Skin of body (tissue), 2 donors: Measurements from ENCODE around the gene PPARA. TPM values are rescaled to one million over a fixed set of nuclear protein-coding genes. Genes with fewer than 3 reads are reported as not detected.
"Not testable (repeated sequence)": the region's sequence is repeated elsewhere in the genome, so short reads cannot be mapped to it uniquely, and the experiment has no call there.

Source experiments
- DNase-seq: peaks from one replicate; lab custom pipeline; 2025; lab: John Stamatoyannopoulos, UW
- total RNA-seq: library from RNA; depleted of rRNA; stranded (reverse); fragments of >200 nt; gene quantifications from one replicate; pipeline ENCODE4 v1.2.3, GENCODE V29; 2014

The PPARA gene
- total RNA-seq, 1 donor from 2014 or later = 24.2 TPM

DNA sequence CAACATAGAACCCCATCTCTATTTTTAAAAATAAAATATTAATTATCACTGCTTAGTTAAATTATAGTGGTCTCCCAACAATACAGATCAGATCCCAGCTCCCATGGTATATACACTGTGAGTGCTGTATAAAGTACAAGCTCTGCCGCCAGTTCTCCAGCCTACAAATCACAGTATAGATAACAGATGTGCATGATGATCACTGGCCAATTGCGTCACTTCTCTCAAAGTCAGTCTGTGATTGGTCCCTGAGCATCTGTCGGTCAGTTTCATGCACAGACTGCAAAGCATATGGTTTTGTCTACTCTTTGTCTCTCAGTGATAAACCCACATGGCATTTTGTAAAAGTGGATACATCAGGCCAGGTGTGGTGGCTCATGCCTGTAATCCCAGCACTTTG lies 15.7 kb downstream of the PPARA start:
- DNase-seq = no peak

DNA sequence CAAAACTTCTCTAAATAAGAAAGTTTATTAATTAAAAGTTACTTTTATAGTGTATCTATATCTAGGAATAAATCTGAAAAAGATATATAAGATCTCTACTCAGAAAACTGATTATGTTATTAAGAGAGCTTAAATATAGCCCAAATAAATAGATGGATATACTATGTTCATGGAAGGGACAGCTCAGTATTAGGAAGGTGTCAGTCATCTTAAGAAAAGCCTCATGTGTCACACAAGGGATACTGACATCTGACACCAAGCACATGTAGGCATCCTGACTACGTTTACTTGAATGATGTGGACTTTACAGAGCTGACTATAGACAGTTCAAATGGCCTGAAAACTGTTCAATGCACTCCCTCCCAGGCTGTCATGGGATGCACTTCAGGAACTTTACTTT lies 19.3 kb downstream of the PPARA start:
- DNase-seq = no peak

DNA sequence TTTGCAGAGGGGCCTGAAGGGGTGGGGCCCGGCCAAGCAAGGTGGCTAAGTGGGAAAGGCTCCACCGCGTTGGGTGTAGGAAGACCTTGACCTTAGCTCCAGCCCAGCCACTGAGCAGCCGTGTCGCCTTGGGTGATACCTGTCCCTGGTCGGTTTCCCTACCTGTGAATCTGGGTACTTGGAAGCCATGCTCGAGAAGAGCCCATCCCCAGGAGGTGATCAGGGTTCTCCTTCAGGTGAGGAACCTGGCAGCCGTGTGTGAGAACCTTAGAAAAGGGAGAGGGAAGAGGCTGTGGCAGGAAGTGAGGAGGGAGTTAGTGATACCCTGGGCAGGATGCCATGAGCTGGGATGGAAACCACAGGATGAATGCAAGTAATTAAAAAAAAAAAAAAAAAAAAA lies 21.6 kb downstream of the PPARA start:
- no peak for DNase-seq

DNA sequence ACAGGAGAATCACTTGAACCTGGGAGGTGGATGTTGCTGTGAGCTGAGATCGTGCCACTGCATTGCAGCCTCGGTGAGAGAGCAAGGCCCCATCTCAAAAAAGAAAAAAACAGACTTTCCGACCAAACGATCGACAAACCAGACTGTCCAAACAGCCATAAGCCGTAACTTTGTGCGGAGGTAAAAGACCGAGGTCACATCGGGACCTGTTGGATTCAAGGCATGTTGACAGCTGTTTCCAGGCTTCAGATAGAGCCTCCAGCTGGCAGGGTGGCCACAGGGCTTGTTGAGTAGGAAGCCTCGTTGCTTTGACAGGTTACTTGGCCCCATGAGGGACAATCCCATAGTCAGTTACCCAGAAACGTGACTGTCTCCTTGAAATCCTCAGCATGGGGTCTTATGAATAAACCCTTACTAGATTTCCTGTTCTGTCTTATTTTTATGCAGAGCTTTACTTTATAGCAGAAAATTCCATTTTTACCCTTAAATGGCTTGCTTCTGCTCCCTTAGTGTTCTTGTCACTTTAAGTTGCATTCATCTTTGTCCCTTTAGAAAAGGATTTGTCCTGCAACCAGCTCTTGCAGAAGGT lies 22.3 kb downstream of the PPARA start:
- no peak for DNase-seq

DNA sequence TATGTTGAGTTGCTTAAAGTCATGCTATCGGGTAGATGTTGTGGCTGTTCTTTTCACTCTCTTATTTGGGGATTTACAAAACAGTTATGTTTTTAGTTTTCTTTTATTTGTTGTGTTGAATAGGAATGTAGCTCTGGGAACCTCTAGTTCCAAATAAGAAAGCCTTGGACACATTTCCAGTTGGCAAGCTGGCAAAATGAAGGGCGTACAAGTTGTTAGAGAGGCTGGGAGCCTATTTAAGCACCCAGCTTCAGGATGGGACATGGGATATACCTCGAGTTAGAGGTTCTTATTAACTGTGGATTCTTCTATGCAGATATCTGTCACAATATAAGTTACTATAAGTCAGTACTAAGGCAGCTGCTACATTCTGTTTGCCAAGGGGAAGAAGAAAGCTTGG lies 22.8 kb downstream of the PPARA start:
- DNase-seq = no peak

DNA sequence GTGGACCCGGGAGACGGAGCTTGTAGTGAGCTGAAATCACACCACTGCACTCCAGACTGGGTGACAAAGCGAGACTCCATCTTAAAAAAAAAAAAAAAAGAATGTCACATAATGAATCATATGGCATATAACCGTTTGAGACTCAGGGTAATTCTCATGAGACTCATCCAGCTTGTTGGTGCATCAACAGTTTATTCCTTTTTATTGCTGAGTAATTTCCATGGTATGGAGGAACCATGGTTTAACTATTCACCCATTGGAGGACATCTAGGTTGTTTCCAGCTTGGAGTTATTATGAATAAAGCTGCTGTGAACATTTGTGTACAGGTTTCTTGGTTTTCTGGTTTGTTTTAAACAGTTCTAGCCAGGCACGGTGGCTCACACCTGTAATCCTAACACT lies 25.3 kb downstream of the PPARA start:
- no peak for DNase-seq

DNA sequence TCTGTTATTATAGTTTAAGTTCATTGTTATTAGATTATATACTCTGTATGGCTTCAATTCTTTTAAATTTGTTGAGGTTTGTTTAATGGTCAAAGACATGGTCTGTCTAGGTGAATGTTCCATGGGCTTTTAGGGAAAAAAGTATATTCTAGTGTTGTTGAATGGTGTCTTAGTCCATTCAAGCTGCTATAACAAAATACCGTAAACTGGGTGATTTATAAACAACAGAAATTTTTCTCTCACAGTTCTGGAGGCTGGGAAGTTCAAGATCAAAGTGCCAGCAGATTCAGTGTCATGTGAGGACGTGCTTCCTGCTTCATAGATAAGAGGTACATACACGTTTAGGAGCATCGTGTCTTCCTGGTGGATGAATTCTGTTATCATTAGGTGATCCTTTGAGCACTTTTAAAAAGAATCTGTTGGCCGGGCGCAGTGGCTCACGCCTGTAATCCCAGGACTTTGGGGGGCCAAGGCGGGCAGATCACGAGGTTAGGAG lies 26.2 kb downstream of the PPARA start:
- no peak for DNase-seq

DNA sequence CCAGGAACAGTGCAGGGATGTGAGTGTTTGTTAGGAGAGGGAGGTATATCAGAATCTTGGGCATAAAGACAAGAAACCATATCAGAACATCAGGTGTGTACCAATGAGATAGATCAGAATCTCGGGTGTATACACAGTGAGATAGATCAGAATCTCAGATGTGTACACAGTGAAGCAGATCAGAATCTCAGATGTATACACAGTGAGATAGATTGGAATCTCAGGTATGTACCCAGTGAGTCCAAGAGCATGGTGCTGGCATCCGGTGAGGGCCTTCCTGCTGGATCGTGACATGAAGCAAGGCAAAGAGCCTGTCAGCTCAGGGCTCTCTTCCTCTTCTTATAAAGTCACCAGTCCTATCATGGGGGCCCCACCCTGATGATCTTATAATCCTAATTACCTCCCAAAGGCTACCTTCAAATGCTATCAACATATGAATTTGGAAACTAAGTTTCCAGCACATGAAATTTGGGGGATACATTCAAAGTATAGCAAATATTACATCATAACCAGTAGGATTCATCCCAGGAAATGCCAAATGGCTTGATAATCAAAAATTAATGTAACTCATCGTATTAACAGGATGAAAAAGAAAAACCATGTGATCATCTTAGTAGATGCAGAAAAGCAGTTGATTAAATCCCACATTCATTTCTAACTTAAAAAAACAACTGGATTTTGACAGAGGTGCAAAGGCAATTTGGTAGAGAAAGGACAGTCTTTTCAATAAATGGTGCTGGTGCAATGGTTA lies 28.6 kb downstream of the PPARA start:
- no peak for DNase-seq

DNA sequence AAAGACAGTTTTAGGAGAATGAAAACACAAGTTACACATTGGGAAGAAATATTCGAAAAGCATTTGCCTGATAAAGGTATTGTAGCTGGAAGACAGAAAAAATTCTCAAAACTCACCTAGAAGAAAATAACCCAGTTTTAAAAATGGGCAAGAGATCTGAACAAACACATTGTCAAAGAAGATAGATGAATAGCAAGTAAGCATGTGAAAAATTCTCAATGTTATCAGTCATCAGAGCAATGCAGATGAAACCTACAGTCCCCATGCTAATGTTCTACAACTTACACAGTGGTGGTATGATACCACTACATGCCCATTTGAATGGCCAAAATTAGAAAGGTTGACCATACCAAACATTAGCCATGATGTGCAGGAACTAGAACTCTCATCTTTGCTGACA lies 29.4 kb downstream of the PPARA start:
- no peak for DNase-seq

DNA sequence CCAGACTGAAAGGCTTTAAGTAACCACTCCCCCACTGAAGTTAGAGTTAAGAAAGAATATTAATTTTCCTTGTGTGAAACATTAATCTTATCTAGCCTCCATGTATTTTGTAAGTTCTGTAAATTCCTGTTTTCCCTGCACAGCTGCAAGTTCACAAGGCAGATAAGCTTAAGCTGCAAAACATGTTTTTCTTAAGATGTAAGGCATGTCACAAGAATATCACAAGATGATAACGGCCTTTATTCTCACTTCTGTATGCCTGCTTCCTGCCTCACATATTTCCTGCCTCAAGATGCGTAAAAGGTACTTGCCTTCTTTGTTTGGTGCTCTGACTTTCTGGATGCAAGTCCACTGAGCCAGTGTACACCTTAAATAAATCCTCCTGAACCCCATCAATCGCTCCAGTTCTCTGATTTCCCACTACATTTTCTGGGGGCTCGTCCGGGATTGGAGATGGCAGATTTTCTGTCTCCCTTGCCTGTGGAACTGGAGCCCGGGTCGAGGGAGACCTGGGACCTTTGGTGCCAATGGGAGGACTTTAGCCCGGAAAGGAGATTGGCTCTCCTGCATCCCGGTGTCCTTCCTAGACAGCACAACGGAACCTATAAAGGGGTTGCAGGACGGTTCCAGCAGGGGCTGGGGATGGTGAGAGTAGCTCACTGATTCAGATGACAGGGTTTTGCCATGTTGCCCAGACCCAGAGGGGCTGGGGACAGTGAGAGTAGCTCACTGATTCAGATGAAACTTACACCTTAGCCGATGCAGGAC lies 30.2 kb downstream of the PPARA start:
- no peak for DNase-seq

DNA sequence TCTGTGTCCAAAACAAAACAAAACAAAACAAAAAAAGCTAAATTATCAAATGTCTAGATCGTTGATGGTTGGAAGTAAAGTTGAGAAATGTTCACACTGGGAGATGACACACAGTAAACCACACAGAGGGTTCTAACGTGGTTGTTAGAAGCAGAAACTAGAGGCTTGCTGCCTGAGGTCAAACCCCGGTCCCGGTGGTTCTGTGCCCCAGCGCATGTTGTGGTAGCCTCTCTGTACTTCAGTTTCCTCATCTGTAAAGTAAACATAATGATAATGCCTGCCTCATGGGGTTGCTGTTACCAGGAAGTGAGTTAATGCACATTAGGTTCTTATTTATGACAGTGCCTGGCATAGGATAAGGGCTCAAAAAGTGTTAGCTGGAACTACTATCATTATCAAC lies 33.4 kb downstream of the PPARA start:
- no peak for DNase-seq

DNA sequence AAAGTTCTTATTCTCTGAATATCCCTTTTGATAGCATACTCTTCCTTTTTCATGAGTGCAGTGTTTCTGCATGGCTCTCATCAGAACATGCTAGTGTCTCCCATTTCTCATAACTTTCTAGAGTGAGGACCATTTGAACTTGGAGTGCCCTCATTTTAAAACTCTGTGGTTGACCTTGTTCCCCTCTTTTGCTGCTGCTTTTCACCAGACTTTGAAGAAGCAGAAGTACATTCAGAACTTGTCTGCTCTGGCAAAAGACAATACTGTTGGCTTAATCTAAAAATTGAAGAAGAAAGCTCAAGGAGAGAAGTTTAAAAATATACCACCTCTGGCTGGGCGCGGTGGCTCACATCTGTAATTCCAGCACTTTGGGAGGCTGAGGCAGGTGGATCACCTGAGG lies 35.0 kb downstream of the PPARA start:
- DNase-seq = no peak

DNA sequence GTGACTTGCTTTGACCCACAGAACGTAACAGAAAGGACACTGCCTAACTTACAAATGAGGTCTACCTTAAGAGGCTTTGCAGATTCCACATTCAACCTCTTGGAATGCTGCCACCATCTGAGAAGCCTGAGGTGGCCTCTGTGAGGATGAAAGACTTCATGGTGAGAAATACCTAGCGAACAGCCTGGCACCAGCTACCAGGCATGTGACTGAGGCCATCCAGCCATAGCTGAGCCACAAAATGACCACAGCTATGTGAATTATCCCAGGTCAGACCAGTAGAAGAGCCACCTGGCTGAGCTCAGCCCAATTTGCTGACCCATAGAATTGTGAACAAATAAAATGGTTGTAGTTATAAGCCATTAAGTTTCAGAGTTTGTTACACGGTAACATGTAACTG lies 37.5 kb downstream of the PPARA start:
- DNase-seq = no peak

DNA sequence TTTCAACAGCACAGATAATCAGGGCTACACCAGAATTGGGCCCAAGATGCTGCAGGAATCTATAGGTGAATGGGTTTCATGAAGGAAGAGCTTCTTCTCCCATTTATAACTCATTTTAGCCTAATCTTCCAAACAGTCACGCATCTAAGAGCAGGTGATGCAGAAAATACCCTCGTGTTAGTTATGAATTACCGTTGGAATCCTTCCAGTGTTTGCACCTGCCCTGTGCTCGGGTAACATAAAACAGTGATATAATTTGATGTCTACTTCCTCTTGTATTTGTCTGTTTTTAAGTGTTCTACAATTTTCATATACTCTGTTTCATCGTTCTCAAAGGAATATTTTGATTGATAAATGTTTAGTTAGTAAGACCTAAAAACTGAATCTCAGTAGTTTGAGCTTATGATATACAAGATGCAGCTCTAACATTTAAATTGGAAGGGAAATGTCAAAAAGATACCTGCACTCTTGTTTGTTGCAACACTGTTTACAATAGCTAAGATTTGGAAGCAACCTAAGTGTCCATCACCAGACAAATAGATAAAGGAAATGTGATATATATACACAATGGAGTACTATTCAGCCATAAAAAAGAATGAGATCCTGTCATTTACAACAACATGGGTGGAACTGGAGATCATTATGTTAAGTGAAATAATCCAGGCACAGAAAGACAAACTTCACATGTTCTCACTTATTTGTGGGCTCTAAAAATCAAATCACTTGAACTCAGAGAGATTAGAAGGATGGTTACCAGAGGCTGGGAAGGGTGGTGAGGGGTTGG lies 42.1 kb downstream of the PPARA start:
- DNase-seq = no peak

DNA sequence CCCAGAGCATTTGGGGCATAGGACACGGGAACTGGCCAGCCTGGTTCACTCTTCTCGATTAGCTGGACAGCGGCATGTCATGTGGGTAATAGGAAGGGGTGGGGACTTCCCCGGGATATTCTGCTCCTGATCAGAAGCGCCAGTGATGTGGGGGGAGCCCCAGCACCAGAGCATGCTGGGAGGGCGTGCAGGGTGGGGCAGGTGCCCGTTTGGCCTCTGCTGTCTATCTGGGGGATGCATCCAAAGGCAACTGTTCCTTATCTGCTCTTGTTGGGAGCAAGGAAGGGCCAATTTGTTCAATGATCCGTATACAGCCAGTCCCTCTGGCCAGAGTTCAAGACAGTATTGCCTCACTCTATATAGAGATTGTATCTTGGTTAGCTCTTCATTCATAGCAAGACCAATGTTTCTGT lies 43.6 kb downstream of the PPARA start:
- no peak for DNase-seq

DNA sequence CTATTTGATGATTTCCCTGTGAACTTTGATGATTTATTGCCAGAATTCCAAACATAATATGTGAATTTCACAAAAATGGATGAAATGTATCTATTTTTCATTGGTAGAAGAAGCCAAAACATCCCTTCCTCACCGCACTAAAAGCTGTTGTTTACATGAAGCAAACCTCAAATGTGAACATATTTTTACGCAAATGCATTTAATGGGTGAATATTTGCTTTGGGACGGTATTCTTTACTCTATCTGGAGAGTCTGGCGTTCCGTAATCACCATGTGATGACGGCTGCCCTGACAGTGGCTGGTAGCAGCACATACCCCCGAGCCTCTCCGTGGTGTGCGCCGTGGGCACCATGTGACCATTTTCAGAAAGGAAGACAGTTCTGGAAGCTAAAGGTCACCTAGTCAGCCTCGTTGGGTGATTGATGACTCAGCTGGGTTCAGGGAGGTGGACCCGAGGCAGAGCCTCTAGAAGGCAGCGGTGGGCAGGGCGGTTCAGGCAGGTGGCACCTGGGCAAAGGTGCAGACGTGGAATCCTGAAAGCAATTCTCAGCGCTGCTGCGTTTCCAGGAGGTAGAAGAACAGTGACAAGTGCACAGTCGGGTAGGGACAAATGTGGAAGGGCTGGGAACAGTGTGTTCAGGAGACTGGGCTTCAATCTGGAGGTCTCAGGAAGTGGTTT lies 45.3 kb downstream of the PPARA start:
- no peak for DNase-seq

DNA sequence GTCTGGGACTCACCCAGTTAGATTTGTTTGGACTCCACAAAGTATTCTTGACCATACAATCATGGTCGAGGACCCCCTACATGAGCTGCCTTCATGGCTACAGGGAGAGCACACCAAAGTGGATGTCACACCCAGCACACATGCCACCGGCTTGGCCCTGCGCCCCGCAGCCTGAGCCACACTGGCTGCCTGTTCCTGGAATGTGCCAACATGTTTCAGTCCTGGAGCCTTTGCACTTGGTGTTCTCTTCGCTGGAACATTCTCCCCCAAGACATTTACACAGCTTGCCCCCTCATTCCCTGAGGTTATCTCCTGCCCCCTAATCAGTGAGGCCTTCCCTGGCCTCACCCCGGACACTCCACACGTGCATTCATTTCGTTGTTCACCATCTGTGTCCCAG lies 46.0 kb downstream of the PPARA start:
- DNase-seq = no peak

DNA sequence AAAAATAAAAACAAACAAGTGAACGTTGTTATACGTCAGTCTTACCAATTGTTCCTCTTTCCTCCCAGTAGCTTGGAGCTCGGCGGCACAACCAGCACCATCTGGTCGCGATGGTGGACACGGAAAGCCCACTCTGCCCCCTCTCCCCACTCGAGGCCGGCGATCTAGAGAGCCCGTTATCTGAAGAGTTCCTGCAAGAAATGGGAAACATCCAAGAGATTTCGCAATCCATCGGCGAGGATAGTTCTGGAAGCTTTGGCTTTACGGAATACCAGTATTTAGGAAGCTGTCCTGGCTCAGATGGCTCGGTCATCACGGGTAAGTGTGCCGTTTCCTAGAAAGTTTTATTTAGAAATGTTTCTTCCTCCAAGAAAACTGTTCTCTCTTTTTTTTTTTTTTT lies 47.9 kb downstream of the PPARA start:
- no peak for DNase-seq

DNA sequence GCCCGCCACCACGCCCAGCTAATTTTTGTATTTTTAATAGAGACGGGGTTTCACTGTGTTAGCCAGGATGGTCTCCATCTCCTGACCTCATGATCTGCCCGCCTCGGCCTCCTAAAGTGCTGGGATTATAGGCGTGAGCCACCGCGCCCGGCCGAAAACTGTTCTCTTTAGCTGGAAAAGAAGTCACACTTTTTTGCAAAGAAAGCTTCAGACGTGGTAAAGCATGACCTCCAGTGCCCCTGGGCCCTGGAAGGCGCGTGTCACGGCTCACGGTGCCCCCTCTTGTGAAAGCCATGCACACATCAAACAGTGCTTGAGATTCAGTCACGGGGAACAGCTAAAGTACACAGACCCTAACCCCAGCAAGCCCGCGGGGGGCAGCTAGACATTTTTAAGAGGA lies 48.5 kb downstream of the PPARA start:
- not testable (repeated sequence) for DNase-seq

DNA sequence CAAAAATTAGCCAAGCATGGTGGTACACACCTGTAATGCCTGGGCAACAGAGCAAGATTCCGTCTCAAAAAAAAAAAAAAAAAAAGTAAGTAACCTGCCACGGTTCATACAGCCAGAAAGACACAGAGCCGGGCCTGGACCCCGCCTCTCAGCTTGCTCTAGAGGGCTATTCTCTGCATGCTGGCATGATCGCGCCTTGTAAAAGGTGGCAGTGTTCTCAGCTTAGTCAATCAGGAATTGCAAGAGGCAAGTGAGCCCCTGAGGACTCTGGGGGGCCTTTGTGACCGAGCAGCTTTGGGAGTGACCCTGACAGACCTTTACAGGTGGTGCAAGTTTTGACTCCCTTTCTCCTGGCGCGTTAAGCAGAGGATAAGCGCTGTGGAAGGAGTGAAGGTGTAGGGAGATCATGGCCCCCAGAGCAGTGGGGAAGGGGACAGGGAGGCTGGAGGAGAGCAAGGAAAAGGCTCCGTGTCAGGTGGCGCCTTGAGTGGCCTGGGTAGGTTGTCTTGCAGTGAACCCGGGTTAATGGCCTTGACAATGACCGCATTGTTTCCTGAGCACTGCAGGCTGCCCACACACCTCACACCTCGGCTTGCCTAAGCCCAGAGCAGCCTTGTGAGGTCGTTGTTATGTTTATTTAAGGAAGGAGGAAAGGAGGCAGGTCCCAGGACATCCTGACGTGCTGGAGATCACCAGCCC lies 50.9 kb downstream of the PPARA start:
- no peak for DNase-seq
